Measurements from ENCODE around the gene FOXL3.

DNA sequence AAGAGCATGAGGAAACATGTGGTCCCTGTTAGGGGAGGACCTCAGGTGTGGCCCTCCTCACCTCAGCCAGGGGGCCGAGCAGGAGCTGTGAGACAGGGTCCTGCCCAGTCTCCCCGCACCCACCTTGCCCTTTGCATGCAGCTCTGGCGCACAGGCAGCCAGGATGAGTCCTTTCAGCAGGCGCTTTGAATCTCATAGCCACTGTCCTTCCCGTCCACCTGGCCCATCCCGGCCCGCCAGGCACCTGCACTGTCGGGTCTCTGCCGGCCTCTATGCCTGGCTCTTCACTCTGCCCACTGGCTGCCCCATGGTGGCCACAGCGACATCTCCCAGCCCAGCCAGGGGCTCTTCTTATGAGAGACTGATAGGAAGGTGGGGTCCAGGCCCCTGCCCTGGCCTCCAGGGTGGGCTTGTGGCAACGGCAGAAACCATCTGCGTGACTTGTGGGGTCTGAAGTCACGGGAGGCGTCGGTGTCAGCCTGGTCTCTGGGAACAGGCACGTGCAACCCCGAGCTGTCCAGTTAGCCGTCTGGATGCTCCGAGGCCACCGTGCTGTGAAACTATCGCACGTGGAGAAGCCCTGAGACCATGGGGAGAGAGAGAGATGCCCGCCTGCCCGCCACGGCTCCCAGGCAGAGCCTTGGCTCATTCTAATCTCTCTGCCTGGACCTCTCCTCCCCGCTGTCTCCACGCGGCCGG, 37.4 kb downstream of the FOXL3 start:
- TF ChIP-seq, protein P1, sequence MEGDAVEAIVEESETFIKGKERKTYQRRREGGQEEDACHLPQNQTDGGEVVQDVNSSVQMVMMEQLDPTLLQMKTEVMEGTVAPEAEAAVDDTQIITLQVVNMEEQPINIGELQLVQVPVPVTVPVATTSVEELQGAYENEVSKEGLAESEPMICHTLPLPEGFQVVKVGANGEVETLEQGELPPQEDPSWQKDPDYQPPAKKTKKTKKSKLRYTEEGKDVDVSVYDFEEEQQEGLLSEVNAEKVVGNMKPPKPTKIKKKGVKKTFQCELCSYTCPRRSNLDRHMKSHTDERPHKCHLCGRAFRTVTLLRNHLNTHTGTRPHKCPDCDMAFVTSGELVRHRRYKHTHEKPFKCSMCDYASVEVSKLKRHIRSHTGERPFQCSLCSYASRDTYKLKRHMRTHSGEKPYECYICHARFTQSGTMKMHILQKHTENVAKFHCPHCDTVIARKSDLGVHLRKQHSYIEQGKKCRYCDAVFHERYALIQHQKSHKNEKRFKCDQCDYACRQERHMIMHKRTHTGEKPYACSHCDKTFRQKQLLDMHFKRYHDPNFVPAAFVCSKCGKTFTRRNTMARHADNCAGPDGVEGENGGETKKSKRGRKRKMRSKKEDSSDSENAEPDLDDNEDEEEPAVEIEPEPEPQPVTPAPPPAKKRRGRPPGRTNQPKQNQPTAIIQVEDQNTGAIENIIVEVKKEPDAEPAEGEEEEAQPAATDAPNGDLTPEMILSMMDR (IDR thresholded peaks at IDR 0.05), result no peak
- TF ChIP-seq POLR2A (IDR thresholded peaks at IDR 0.05), result no peak

All from adrenal gland (tissue), 5 donors.